ENCODE data around the gene BNIP1. TPM values are rescaled to one million over a fixed set of nuclear protein-coding genes. Genes with fewer than 3 reads are reported as not detected.

Gene BNIP1
- total and polyA plus RNA-seq, 2 donors (not counting 3 experiments of a cell fraction or from before 2014, with no cell fraction given) = 19.7 to 22.6 TPM

DNA sequence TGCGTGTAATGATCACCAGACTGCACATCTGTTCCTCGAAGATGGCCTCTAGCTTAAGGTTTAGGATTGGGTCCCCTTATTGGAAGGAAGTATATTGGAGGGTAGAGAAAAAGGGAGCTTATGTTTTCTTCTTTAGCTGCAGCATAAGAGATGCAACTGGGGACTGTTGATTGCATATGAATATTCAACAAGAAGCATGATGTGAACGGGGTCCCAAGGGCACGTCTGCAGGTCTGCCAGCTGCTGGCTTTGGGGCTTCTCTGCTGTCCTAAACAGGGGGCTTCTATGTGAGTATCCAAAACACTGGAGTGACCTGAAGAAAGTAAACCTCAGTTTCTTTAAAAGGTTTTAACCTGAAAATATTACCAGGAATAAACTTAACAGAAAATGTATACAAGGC, 3.6 kb upstream of the BNIP1 start:
- POLR2A ChIA-PET = interaction anchor here (0.5 kb wide), 1 partner anchor 83 kb away, joined by 5 read pairs; no protein-coding TSS in a partner anchor
- Histone ChIP-seq H3K9me1 (replicated peaks; ENCODE audit: control insufficient read depth, extremely low read depth, insufficient read depth, low read length) (no peaks in the 10 kb centered on the region), H2AFZ (ENCODE audit: low read depth, low read length) (no peak overlapping the region), H3K27me3 (ENCODE audit: control insufficient read depth in 2 of 2, insufficient read depth in 2 of 2, low read length in 2 of 2) (no peaks in the 10 kb centered on the region), H3K4me1 (ENCODE audit: control insufficient read depth, extremely low read depth, insufficient read depth, low read length) (peaks cover 4% of the 10 kb centered on the region), H3K36me3 (ENCODE audit: control insufficient read depth in 2 of 2, extremely low read depth in 1 of 2, insufficient read depth in 2 of 2, low read length in 2 of 2) (no peaks in the 10 kb centered on the region), H3K4me2 (ENCODE audit: insufficient read depth, low read length) (no peak overlapping the region), H4K20me1 (replicated peaks; ENCODE audit: control insufficient read depth, extremely low read depth, insufficient read depth, low read length) (no peaks in the 10 kb centered on the region), H3K9ac (replicated peaks; ENCODE audit: extremely low read depth, insufficient read depth, low read length) (no peak overlapping the region), H3K27ac (ENCODE audit: insufficient read depth, low read depth, low read length) (no peak overlapping the region), H3K9me3 (replicated peaks; ENCODE audit: control insufficient read depth, insufficient read depth, low read length) (no peaks in the 10 kb centered on the region), H3K4me3 (replicated peaks in 1 of 3; ENCODE audit: insufficient read depth in 1 of 3, low read depth in 1 of 3, low read length in 3 of 3) (no peak overlapping the region), H3K79me2 (ENCODE audit: control insufficient read depth, insufficient read depth, low read length) (peaks cover 4% of the 10 kb centered on the region)
- intact Hi-C loops (cut with micrococcal nuclease) (no loop called here), dilution Hi-C loops (cut with MboI; ENCODE audit: extremely low pct_ligation_motif_present, low sequenced_read_pairs) (no loop called here)
- BruUV-seq (replicated peaks) = no TSS peak
- CTCF ChIA-PET = interaction anchor here (1.0 to 2.6 kb wide), 5 partner anchors 11 to 191 kb away, joined by 3 to 10 read pairs (median 4); partner anchors contain the start of gene ATP6V0E1
- DNase-seq (ENCODE audit: low read depth, low spot score) (no peak), FAIRE-seq (no peak)
- TF ChIP-seq, protein P1, sequence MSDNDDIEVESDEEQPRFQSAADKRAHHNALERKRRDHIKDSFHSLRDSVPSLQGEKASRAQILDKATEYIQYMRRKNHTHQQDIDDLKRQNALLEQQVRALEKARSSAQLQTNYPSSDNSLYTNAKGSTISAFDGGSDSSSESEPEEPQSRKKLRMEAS (IDR thresholded peaks at IDR 0.05; ENCODE audit: insufficient read depth, insufficient read length) = no peak
- TF ChIP-seq, protein P2, sequence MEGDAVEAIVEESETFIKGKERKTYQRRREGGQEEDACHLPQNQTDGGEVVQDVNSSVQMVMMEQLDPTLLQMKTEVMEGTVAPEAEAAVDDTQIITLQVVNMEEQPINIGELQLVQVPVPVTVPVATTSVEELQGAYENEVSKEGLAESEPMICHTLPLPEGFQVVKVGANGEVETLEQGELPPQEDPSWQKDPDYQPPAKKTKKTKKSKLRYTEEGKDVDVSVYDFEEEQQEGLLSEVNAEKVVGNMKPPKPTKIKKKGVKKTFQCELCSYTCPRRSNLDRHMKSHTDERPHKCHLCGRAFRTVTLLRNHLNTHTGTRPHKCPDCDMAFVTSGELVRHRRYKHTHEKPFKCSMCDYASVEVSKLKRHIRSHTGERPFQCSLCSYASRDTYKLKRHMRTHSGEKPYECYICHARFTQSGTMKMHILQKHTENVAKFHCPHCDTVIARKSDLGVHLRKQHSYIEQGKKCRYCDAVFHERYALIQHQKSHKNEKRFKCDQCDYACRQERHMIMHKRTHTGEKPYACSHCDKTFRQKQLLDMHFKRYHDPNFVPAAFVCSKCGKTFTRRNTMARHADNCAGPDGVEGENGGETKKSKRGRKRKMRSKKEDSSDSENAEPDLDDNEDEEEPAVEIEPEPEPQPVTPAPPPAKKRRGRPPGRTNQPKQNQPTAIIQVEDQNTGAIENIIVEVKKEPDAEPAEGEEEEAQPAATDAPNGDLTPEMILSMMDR (IDR thresholded peaks at IDR 0.05; ENCODE audit: extremely low read depth in 1 of 2, insufficient read depth in 1 of 2, low read depth in 1 of 2, low read length in 2 of 2) = no peak
- no peak for TF ChIP-seq FOS (IDR thresholded peaks at IDR 0.05; ENCODE audit: borderline replicate concordance, insufficient read depth, low read length)
- TF ChIP-seq EZH2 (IDR thresholded peaks at IDR 0.05; ENCODE audit: borderline replicate concordance, low read depth, low read length, severe bottlenecking) = no peak
- TF ChIP-seq MYC (IDR thresholded peaks at IDR 0.05; ENCODE audit: low read depth, low read length) = no peak
- TF ChIP-seq POLR2AphosphoS5 (IDR thresholded peaks at IDR 0.05; ENCODE audit: insufficient read depth, low read depth, low read length) = no peak
- TF ChIP-seq JUN (IDR thresholded peaks at IDR 0.05; ENCODE audit: borderline replicate concordance, insufficient read depth, insufficient read length, low read depth) = no peak
- no peak for TF ChIP-seq GATA2 (IDR thresholded peaks at IDR 0.05; ENCODE audit: insufficient read depth, insufficient read length, low read depth, low read length)
- TF ChIP-seq POLR2A (IDR thresholded peaks at IDR 0.05; ENCODE audit: low read depth, low read length) = no peak

All from endothelial cell of umbilical vein (primary cell).